ENCODE data around the gene MAP3K14. TPM values are rescaled to one million over a fixed set of nuclear protein-coding genes. Genes with fewer than 3 reads are reported as not detected.
A peak's percentile ranks its signal among the peaks of the same experiment; 100 is the strongest.

The MAP3K14 gene
- total RNA-seq, 2 experiments from 2014 or later, result 31.6 to 31.9 TPM

DNA sequence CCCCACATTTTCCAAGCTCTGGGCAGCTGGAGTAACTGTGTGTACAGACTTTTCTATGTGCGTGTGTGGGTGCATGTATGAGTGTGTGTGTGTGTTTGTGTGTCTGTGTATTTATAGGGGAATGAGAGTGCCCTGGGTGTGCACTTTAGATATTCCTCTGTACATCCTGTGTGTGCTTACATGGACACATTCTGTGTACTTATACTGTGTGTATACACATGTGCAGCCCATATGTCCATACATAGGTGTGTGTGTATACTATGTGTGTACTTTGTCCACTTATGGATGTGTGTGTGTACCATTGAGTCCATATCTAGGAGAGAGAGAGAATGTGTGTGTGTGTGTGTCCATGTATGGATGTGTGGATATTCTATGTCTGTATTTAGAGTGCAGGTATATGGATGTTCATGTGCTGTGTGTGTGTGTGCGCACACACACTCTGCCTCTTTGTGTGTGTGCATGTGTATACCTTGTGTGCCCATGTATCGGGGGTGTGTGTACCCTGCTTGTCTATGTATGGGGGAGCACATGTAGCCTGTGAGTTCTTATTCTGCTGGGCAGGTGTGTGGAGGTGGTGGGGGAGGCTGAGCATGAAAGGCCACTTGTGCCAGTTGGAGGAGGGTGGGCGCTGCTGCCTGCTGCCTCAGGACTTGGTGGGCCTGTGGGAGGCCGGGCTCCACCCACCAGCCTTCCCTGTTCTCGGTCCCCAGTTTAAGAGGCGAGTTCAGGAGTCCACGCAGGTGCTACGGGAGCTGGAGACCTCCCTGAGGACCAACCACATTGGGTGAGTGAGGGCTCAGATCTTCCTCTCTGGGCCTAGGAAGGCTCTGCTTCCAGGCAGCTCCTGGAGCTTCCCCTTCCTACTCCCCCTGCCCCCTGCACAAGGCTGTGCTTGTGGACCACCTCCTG is 84.1 kb downstream of the MAP3K14 start:
- CTCF ChIA-PET, result interaction anchor here (0.8 to 14.5 kb wide), 9 partner anchors 8 to 153 kb away, joined by 3 to 406 read pairs (median 8); partner anchors contain the start of genes ACBD4 and FMNL1
- intact Hi-C loops (cut with micrococcal nuclease), result no loop called here
- Mint-ChIP-seq H3K36me3 (ENCODE audit: low read depth) (peaks cover 71% of the 10 kb centered on the region), H3K27ac (peak overlapping the region; percentile 99), H3K9me3 (no peaks in the 10 kb centered on the region), H3K27me3 (no peaks in the 10 kb centered on the region), H3K4me3 (peak overlapping the region; percentile 99), H3K4me1 (ENCODE audit: low read depth) (peaks cover 75% of the 10 kb centered on the region)
- TF ChIP-seq, protein P1, sequence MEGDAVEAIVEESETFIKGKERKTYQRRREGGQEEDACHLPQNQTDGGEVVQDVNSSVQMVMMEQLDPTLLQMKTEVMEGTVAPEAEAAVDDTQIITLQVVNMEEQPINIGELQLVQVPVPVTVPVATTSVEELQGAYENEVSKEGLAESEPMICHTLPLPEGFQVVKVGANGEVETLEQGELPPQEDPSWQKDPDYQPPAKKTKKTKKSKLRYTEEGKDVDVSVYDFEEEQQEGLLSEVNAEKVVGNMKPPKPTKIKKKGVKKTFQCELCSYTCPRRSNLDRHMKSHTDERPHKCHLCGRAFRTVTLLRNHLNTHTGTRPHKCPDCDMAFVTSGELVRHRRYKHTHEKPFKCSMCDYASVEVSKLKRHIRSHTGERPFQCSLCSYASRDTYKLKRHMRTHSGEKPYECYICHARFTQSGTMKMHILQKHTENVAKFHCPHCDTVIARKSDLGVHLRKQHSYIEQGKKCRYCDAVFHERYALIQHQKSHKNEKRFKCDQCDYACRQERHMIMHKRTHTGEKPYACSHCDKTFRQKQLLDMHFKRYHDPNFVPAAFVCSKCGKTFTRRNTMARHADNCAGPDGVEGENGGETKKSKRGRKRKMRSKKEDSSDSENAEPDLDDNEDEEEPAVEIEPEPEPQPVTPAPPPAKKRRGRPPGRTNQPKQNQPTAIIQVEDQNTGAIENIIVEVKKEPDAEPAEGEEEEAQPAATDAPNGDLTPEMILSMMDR (IDR thresholded peaks at IDR 0.05), result no peak
- ATAC-seq (no peak), DNase-seq (no peak)
- POLR2A ChIA-PET, result interaction anchor here (0.7 to 23.2 kb wide), 4 partner anchors 6 to 402 kb away, joined by 3 to 399 read pairs (median 305); partner anchors contain the start of genes FMNL1 and MAP3K14

GRCh38 chr17:45231481-45232116 is 85.2 kb downstream of the MAP3K14 start:
- Mint-ChIP-seq H3K36me3 (ENCODE audit: low read depth) (peaks cover 69% of the 10 kb centered on the region), H3K4me1 (ENCODE audit: low read depth) (peaks cover 79% of the 10 kb centered on the region), H3K9me3 (no peaks in the 10 kb centered on the region), H3K27me3 (no peaks in the 10 kb centered on the region), H3K27ac (peak overlapping the region; percentile 99), H3K4me3 (peak overlapping the region; percentile 99)
- CTCF ChIA-PET, result interaction anchor here (1.1 to 14.5 kb wide), 16 partner anchors 9 to 156 kb away, joined by 3 to 406 read pairs (median 6); partner anchors contain the start of genes ACBD4 and FMNL1
- intact Hi-C loops (cut with micrococcal nuclease), result no loop called here
- ATAC-seq (no peak), DNase-seq (peak; percentile 51)
- TF ChIP-seq, protein P1 (IDR thresholded peaks at IDR 0.05), result peak; percentile 63
- POLR2A ChIA-PET, result interaction anchor here (0.7 to 23.2 kb wide), 5 partner anchors 7 to 401 kb away, joined by 3 to 399 read pairs (median 211); partner anchors contain the start of genes FMNL1, HEXIM1 and MAP3K14

GRCh38 chr17:45230787-45231480 is 85.9 kb downstream of the MAP3K14 start:
- H3K9me3 Mint-ChIP-seq, result no peaks in the 10 kb centered on the region
- ATAC-seq, result no peak
- H3K4me3 Mint-ChIP-seq, result peak overlapping the region; percentile 99
- H3K36me3 Mint-ChIP-seq (ENCODE audit: low read depth), result peaks cover 70% of the 10 kb centered on the region
- intact Hi-C loops (cut with micrococcal nuclease), result no loop called here
- peak overlapping the region; percentile 99 for H3K27ac Mint-ChIP-seq
- ChIA-PET POLR2A (interaction anchor here (0.6 to 23.2 kb wide), 5 partner anchors 8 to 1014 kb away, joined by 3 to 399 read pairs (median 211); partner anchors contain the start of genes FMNL1, HEXIM1 and MAP3K14), CTCF (interaction anchor here (0.6 to 14.5 kb wide), 19 partner anchors 9 to 157 kb away, joined by 3 to 406 read pairs (median 6); partner anchors contain the start of genes ACBD4 and FMNL1)
- no peak for DNase-seq
- H3K4me1 Mint-ChIP-seq (ENCODE audit: low read depth), result peaks cover 81% of the 10 kb centered on the region
- TF ChIP-seq, protein P1 (IDR thresholded peaks at IDR 0.05), result no peak
- H3K27me3 Mint-ChIP-seq, result no peaks in the 10 kb centered on the region

GRCh38 chr17:45230410-45230786 is 86.4 kb downstream of the MAP3K14 start:
- no peaks in the 10 kb centered on the region for H3K27me3 Mint-ChIP-seq
- ChIA-PET CTCF (interaction anchor here (0.6 to 14.5 kb wide), 17 partner anchors 9 to 162 kb away, joined by 3 to 406 read pairs (median 6); partner anchors contain the start of genes ACBD4 and FMNL1), POLR2A (interaction anchor here (0.6 to 23.2 kb wide), 6 partner anchors 7 to 1014 kb away, joined by 3 to 399 read pairs (median 116); partner anchors contain the start of genes FMNL1, HEXIM1 and MAP3K14)
- H3K9me3 Mint-ChIP-seq, result no peaks in the 10 kb centered on the region
- peak overlapping the region; percentile 99 for H3K4me3 Mint-ChIP-seq
- DNase-seq (no peak), ATAC-seq (no peak)
- peak overlapping the region; percentile 99 for H3K27ac Mint-ChIP-seq
- peaks cover 80% of the 10 kb centered on the region for H3K4me1 Mint-ChIP-seq (ENCODE audit: low read depth)
- TF ChIP-seq, protein P1 (IDR thresholded peaks at IDR 0.05), result no peak
- H3K36me3 Mint-ChIP-seq (ENCODE audit: low read depth), result peaks cover 66% of the 10 kb centered on the region
- intact Hi-C loops (cut with micrococcal nuclease), result no loop called here
